Liver (tissue), 3 donors: Measurements from ENCODE around the gene APP.

Experiments used
- CTCF ChIP-seq: fragments of 150-350 bp; IDR thresholded peaks from 2 replicates; pipeline ENCODE4 v1.5.1; 2017; ENCODE audit warnings: improper control_type of control experiment, low read depth, low read length; ENCODE audit not compliant: missing input control
- MAX ChIP-seq: IDR thresholded peaks from 2 replicates; pipeline ENCODE4 v1.6.1; 2016; ENCODE audit warnings: antibody characterized with exemption
- SP1 ChIP-seq: IDR thresholded peaks from 2 replicates; pipeline ENCODE4 v1.6.1; 2018; ENCODE audit warnings: antibody characterized with exemption, mild to moderate bottlenecking
- donor health status: healthy.
- donor health status: healthy.

- no peak for TF ChIP-seq CTCF
- TF ChIP-seq SP1 = peak; percentile 28
- no peak for TF ChIP-seq MAX
These were observed 258.2 kb downstream of the APP start for GRCh38 chr21:25912402-25912746.
